Activated CD4-positive, alpha-beta T cell treated with anti-CD3 and anti-CD28 coated beads, Interleukin-2, Interleukin-6, amounts not matched to agents 100 ng/mL and 50 ng/mL, durations not matched to agents 16 hours and 8 hours (primary cell): ENCODE data around the gene PEA15.

ENCODE experiments used
- DNase-seq: peaks from one replicate; pipeline ENCODE4 v3.0.0-alpha.2; 2020

PEA15 gene, protein sequence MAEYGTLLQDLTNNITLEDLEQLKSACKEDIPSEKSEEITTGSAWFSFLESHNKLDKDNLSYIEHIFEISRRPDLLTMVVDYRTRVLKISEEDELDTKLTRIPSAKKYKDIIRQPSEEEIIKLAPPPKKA

DNA sequence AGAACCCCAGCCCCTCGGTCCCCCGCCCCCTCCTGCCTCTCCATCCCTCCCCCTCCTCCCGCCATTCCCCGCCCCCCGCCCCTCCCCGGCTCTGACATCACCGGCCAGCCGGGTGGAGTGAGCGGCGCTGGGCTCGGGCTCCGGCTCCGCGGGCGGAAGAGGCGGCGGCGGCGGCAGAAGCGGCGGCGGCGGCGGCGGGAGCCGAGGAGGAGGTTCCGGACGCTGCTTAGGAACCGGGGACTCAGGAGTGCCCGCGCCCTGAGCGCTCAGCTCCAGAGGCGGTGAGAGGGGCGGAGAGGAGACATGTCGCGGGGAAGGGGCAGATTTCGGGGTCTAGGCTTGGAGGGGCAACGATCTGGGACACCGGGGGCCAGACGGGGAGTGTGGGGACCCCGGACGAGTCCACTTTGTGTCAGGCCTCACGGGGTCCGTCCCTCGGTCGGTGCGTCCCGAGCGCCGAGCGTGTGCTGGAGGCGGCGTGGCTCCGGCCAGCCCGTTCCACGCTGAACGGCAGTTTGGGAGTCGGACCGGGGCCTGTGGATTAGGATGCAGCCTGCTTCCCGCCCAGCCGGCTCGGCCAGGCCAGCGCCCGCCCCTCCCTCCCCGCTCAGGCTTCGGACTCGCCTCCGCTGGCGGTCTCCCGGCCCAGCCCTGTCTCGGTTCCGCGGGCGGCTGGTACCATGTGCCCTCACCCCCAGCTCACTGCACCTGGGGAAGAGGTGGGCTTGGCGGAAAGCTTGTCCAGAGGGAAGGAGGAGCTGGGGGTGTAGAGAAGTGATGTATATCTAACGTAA lies at the start of gene PEA15:
TSS of gene PEA15 (plus strand) at position 143 of the 794 bp plus-strand sequence. CDS start 6,161 bp downstream, outside the sequence.
- peak; percentile 80 for DNase-seq

DNA sequence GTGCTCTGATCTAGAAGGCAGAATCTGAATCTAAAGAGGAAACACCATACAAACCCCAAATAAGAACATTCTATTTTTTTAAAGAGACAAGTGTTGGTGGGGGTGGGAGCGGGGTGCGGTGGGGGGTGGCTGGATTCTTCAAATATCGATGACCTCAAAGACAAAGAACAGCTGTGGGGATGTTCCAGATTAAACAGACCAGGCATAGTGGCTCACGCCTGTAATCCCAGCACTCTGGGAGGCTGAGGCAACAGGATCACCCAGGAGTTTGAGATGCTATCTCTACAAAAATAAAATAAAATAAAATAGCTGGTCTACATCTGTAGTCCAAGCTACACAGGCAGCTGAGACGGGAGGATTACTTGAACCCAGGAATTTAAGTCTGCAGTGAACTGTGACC lies 48.8 kb upstream of the PEA15 start:
- no peak for DNase-seq

DNA sequence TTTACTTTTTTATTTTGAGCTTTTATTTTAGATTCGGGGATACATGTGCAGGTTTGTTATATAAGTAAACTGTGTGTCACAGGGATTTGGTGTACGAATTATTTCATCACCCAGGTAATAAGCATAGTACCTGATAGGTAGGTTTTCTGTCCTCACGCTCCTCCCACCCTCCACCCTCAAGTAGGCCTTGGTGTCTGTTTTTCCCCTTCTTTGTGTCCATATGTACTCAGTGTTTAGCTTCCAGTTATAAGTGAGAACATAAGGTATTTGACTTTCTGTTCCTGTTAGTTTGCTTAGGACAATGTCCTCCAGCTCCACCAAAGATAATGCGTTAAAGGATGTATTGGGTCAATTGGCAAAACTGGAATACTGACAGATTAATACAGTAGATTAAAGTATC lies 48.0 kb upstream of the PEA15 start:
- DNase-seq: no peak

DNA sequence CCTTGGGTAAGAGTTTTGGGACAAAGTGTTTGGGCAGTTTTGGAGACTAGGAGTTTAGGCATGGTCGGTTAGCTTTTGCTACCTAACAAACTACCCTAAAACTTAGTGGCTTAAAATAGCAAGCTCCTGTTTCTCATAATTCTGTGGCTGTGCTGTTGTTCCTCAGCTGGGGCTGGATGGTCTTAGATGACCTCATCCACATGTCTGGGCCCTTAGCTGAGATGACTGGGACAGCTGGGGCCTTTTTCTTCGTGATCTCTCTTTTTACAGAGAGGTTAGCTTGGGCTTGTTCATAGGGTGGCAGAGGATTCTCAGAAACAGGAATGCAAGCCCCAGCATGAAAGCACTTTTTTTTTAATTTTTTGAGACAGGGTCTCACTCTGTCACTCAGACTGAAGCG lies 47.2 kb upstream of the PEA15 start:
- no peak for DNase-seq

DNA sequence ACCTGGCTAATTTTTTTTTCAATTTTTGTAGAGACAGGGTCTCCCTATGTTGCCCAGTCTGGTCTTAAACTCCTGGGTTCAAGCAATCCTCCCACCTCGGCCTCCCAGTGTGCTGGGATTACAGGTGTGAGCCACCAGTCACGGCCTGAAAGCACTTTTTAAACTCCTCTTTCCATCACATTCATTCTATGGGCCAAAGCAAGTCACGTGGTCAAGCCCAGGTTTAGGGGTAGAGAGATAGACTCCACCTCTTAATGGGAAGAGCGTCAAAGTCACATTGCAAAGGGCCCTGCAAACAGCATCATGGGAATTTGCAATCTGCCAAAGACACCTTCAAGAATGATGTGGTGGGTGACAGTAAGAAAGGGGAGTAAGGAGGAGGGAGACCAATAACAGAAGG lies 46.6 kb upstream of the PEA15 start:
- no peak for DNase-seq

DNA sequence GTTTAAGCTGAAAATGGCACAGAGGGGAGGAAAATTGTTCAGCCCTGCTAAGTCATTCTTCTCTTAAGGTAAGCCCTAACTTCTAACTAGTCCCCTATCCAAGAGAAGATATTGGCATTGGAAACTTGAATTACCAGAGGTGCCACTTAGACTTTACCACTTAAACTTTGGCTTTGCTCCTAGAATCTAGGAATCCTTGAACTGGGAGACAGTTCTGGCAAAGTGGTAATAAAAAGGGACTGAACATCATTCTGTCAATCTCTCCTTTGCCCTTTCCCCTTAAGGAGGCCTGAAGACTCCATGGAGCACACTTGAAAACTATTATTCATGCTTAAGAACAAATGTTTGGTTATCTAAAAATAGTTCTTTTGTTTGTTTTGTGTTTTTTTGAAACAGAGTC lies 45.3 kb upstream of the PEA15 start:
- no peak for DNase-seq

DNA sequence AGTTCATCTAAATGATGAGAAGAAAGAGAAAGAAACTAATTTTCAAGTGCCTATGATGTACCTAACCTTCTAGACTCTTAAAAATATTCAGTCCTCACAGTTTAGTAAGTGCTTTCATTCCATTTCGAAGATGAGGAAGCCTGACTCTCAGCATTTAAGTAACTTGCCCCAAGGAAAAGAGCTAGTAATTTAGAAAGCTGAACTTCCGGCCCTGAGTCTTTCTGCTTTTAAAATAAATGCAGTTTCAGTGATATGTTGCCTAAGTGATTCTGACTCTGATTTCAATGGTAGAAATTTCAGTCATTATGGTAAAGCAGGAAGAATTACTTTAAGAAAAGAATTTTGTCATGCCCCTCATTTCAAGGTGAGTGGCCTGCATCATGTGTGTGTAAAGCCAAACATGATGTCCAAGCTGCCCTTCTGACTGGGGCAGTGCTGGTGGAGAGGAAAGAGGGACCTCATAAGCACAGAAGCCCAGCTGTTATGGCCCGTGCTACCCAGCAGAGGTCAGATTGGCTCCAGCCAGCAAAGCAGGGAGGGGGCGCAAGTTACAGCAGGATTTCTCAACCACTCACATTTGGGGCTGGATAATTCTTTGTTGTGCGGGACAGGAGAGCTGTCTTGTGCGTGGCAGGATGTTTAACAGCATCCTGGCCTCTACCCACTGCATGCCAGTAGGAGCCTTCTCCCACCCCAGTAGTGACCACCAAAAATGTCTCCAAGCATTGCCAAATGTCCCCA lies 43.0 kb upstream of the PEA15 start:
- DNase-seq: peak; percentile 19

DNA sequence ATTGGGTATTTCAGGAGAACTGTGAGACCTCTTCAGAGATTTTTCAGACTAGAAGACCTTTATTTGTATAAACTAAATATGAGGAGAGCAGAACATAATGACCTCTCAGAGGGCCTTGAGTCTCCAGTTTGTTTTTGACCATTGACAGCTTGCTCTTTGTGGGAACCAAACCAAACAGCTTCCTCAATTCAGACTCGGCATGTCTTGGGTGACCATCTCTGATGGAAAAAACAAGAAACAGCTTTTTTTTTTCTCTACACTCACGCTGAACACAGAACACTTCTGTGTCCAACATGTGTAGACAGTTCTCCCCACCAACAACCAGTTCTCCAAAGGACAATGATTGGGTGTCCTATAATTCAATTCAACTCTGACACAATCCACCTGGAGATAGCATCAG lies 42.3 kb upstream of the PEA15 start:
- no peak for DNase-seq

DNA sequence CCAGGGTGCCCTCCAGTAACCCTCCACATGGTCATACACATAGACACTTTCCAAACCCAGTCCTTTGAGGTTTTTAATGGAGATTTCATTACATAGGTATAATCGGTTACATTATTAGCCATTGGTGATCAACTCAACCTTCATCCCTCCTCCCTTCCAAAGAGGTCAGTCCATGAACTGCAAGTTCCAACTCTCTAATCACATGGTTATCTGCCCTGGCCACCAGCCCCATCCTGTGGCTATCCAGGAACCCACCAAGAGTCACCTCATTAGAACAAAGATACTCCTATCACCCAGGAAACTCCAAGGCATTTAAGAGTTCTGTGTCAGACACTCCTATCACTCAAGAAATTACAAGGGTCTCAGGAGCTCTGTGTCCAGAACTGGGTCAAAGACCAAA lies 41.6 kb upstream of the PEA15 start:
- no peak for DNase-seq

DNA sequence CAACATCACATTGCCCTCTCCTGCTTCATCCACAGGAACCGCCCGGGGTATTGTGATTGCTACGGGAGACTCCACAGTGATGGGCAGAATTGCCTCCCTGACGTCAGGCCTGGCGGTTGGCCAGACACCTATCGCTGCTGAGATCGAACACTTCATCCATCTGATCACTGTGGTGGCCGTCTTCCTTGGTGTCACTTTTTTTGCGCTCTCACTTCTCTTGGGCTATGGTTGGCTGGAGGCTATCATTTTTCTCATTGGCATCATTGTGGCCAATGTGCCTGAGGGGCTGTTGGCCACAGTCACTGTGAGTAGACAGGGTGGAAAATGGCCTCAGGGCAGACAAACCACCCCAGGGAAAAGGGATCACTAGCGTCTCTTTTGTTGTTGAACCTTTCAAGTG lies 41.1 kb upstream of the PEA15 start:
- DNase-seq: no peak

DNA sequence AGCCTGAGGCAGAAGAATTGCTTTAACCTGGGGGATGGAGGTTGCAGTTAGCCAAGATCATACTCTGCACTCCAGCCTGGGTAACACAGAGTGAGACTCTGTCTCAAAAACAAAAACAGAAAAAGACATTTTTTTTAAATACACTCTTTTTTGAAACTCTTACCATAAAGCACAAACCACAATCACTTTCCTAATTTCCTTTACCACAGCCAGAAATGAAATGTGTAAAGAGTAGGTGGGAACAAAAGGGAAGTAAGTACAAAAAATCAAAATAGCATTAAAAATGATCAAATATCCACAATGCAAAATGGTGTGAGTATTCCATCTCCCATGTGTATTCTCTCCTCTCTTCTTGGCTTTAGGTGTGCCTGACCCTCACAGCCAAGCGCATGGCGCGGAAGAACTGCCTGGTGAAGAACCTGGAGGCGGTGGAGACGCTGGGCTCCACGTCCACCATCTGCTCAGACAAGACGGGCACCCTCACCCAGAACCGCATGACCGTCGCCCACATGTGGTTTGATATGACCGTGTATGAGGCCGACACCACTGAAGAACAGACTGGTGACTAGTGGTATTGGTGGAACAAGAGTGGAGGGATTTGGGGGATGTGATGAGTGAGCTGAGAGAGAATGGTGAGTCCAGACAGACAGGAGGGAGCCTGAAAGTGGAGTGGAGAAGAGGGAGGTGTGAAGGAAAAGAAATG lies 38.9 kb upstream of the PEA15 start:
- no peak for DNase-seq

DNA sequence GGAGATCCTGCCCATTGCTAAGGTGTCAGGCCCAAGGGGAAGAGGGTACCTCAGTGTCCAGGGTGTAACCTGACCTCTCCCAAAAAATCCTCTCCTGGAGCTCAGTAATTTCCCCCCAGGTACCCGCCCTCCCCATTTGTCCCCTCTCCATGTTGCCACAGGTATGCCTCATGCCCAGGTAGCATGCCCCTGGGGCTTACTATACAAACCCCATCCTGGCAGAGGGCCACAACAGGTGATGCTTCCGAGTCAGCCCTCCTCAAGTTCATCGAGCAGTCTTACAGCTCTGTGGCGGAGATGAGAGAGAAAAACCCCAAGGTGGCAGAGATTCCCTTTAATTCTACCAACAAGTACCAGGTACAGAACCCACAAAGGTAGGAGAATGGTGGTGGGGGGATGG lies 38.1 kb upstream of the PEA15 start:
- no peak for DNase-seq

DNA sequence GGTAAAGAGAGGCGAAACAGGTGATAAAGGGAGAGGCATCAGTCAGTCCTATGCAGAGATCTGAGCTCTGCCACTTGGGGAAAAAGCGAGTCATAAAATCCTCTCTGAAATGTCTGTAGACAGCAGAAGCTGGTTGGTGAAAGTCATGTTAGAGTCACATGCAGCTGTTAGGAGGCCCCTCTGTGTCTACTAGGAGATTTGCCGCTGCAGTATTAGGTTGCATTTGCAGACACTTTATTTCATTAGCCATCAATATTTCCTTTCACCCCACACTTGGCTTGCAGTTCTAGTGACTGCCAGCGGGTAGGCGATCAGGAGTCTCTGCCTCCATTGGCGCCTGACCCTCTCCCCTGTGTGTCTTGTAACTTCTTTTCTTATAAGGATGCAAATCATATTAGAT lies 37.6 kb upstream of the PEA15 start:
- peak; percentile 12 for DNase-seq

DNA sequence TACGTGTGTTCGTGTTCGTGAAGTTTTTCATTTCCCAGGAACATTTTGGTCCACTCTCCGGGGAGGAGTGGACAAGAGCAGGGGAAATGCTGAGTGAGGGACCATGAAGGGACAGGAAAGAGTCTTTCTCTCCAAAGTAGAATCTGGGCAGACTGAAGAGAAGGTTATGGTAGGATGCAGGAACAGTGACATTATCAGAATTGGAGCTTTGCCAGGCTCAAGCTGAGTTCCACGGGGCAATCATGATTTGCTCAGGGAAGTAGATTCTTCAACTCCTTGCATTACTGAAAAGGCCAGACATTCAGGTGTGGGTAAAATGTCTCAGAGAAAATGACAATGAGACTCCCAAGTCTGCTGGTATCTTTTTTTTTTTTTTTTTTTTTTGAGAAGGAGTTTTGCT lies 37.2 kb upstream of the PEA15 start:
- DNase-seq: no peak

DNA sequence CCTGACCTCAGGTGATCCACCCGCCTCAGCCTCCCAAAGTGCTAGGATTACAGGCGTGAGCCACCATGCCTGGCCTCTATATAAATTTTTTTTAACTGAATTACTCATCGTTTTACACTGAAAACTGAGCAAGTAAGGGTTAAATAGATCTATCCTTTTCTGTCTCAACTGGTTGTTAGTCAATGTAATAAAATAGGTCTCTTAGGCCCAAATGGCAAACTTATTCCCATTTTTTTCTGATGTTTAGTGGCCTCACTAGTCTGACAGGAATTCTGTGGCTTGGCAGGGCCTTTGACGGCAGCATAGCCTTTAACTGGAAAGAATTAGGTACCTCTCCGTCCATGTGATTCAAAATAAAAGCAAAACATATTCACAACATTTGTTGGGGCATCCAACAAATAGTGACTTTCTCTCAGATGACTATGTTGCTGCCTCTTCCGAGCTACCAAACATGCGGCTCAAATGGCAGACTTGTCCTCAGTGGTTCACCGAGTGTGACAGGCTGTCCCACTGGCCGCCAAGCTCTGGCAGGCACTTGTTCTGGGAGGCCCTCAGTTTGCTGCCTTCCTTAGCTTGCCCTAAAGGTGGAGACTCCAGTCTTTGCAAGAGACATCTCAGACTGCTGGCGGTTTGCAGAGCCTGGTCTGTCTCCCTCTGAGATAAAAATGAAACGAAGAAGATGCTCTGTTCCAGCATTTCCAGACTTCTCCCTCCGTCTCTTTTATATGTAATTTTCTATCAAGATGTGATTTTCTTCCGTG lies 36.4 kb upstream of the PEA15 start:
- no peak for DNase-seq

DNA sequence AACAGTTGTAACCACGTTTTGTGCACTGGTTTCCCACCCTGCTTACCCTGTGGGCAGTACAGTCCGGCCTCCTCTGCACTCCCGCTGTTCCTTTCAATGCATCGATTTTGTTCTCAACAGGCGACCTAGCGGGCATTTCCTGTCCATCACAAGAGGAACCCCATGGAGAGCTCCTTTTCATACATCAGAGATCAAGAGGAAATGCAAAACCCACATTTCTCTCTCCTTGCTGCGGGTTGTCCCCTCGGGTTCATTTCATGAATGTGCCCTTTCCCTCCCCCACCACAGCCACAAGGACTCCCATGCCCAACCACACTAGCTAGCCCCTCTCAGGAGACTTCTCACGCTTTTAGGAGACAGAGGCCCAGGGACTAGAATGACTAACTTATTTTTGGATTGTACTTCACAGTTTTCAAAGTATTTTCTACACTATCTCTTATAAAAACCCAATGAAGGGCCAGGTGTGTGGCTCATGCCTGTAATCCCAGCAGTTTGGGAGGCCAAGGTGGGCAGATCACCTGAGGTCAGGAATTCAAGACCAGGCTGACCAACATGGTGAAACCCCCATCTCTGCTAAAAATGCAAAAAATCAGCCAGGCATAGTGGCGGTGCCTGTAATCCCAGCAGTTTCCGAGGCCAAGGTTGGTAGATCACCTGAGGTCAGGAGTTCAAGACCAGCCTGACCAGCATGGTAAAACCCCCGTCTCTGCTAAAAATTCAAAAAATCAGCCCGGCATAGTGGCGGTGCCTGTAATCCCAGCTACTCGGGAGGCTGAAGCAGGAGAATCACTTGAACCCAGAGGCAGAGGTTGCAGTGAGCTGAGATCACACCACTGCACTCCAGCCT lies 35.4 kb upstream of the PEA15 start:
- peak; percentile 49 for DNase-seq

DNA sequence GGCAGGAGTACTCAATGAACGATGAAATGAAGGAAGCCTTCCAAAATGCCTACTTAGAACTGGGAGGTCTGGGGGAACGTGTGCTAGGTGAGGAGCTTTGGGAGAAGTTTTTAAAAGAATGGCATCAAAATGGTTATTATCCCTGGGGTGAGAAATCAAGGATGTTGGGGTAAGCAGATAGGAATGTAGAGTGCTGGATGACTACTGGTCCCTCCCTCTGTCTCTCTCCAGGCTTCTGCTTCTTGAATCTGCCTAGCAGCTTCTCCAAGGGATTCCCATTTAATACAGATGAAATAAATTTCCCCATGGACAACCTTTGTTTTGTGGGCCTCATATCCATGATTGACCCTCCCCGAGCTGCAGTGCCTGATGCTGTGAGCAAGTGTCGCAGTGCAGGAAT lies 33.8 kb upstream of the PEA15 start:
- DNase-seq: no peak

DNA sequence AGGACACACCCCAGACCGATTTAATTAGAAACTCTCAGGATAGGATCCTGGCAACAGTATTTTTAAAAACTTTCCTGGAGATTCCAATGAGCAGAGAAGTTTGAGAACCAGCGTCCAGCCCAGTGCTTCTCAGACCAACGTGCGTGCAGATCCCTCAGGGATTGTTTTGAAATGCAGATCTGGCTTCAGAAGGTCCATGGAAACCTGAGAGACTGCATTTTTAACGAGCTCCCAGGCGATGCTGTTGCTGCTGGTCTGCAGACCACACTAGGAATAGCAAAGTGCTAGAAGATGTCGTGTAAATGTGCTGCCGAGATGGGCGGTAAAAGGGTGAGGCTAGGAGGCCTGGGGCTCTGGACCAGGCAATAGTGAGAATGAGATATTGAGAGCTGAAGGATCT lies 33.2 kb upstream of the PEA15 start:
- DNase-seq: no peak

DNA sequence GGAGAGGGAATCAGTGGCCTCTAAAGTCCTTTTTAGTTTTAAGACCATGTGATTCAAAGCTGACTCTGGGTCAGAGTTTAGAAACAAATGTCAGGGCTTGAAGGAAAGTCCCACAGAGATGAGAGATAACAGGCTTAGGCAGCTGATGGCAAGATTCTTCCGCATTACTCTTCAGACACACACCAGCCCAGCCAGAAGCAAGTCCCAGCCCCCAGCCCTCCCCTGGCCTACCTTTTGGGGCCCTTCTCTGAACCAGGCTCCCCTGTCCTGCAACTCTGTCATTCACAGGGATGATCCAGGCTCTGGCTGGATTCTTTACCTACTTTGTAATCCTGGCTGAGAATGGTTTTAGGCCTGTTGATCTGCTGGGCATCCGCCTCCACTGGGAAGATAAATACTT lies 28.0 kb upstream of the PEA15 start:
- no peak for DNase-seq

DNA sequence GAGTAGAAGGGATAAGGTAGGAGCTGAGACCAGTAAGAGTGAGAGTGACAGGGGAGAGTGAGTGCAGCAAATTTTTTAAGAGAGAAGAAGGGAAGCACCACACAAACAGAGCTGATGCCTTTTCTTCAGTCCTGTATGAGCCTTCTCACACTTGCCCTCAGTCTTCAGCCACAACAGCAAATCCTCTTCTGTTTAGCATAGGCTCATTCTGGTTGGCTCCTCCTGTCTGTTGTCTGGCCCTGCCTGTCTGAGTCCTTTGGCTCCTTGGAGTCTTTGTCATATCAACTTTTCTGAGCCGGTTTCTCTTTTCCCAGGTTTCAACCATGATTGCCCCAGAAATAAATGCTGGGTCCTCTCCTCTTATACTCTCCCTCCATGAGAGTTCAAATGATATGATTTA lies 27.5 kb upstream of the PEA15 start:
- no peak for DNase-seq

DNA sequence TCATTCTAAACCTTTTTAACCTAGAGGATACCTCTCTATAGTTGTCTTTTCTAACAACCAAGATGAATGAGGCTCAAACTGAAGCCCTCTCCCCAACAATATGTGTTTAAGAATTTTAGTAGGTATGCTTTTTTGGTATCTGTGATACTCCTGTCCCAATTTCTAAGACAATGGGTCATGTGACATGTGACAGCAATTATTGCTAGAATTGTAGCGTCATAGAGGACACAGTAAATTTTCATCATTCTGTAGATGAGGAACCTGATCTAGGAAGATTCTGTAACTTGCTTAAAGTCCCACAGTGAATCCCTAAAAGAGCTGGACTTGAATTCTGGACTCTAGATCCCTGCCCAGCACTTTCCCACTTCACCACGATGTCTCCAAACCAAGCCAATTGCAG lies 26.5 kb upstream of the PEA15 start:
- DNase-seq: no peak

DNA sequence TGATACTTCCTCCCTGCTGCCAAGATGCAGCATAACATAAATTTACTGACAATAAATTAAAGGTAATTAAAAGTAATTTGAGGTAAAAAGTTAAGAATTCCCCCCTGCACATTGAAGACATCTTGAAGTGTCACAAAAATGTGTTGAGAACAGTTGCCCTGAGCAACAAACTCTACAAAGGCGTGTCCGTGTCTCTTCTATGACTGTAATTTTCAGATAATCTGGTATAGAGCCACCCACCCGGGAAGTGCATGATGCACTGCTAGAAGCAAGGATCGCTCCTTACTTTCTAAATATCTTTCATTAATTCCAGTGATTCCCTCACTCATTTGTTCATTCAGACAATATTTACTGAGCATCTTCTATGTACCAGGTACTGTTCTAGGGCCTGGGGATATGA lies 25.8 kb upstream of the PEA15 start:
- no peak for DNase-seq
